ENCODE data around the gene UBL7.
"Not testable (repeated sequence)": the region's sequence is repeated elsewhere in the genome, so short reads cannot be mapped to it uniquely, and the experiment has no call there.

UBL7 gene

DNA sequence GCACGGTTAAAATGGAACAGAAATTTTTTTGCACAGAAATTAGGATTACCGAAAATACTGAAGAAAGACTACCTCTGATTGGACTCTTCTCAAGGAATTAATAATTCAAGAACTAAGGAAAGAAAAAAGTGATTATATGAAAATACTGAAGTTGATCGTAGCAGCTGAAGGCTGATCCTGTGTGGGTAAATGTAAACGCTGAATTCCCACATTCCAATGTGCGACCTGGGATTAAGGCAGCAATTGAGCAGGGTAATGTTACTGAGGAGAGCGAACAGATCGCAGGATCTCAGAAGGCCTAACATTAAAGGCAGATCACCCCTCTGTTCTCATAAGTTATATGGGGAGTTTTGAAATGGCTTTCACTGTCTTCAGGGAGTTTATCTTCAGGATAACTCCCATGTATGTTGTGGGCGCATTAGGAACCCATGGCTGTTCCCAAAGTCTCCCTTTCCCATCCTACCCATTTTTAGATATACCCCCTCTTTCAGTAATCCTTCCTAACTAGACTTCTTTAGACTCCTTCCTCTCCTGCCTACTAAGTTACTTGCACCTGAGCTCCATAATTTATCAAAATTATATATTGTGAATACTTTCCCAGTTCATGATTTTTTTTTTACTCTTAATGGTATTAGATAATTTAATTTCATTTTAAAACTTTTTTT lies 1.0 kb upstream of the UBL7 start:
- DNase-seq, result no peak

DNA sequence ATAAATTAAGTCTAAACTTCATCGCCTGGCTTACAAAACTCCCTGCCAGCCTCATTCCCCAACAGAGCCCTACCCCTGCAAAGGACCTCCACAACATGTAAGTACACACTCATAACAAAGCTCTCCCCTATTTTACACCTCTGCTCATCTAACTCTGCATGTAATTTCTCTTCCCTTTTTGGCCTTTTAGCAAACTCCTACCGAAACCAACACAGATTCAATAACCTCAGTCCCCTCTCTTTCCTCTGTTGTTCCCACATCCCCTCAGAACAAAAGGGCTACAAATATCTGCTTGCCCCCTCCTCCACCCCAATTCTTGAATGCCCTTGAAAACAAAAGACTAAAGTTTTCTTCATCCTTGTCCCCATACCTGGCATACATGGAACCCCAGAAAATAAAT lies 662 bp downstream of the UBL7 start:
- no peak for DNase-seq

DNA sequence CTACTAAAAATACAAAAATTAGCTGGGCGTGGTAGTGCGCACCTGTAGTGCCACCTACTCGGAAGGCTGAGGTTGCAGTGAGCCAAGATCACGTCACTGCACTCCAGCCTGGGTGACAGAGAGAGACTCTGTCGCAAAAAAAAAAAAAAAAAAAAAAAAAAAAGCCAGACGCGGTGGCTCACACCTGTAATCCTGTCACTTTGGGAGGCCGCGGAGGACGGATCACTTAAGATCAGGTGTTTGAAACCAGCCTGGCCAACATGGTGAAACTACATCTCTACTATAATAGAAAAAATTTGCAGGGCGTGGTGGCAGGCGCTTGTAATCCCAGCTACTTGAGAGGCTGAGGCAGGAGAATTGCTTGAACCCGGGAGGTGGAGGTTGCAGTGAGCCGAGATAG lies 1.2 kb downstream of the UBL7 start:
- not testable (repeated sequence) for DNase-seq

DNA sequence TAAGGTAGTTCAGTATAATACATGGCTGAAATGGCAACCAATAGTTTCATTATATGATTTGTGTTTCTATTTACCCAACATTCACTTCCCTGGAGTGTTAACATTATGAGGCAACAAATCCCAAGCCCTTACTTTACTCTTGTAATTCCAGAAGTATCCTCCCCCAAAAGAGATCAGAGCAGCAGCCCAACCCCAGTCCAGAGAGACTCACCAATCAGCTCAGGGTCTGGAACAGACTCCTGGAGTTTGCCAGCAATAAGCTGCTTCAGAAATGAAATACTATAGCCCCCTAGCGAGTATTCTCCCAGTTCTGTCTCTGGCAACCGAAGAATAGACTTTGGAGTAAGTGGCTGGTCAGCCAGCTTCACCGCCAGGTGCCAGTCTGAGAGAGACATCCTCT lies 2.5 kb downstream of the UBL7 start:
- DNase-seq, result no peak

DNA sequence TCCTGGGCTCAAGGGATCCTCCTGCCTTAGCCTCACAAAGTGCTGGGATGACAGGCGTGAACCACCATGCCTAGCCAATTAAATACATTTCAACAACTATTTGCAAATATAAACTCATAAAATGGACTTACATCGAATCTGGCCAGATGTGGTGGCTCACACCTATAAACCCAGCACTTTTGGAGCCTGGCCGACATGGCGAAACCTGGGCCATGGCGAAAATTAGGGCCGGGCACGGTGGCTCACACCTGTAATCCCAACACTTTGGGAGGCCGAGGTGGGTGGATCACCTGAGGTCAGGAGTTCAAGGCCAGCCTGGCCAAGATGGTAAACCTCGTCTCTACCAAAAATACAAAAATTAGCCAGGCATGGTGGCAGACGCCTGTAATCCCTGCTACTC lies 3.9 kb downstream of the UBL7 start:
- DNase-seq, result not testable (repeated sequence)

DNA sequence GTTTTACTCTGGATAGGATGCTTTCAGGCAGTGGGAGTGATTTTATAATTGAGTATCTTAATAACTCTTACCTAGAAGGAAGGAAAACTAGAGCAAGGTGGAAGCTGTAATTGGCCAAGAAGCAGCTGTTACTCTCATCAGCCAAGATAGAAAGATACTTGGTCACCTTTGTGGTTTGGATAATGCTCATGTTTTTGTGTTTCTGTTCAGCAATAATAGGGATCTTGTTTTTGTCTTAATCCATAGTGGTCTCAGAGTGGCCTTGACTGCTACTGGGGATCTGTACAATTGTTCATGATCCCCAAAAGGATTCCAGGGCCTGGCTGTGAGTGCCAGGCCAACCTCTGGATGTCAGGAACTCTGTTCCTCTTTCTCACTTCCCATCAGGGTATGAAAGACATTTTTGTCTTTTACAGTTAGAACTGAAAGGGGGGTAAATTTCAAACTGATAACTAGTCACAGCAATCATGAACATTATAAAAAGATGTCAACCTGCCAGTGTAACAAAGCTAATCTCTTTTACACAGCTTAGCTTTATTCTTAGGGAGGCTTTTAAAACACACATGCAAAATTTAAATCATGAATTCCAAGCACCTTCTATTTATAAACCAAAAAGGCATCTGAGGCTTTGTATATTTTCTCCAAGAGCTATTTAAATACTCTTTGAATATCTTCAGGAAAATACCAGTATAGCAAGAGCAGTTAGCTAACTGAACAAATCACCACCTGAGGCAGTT lies 6.0 kb downstream of the UBL7 start:
- DNase-seq, result no peak

DNA sequence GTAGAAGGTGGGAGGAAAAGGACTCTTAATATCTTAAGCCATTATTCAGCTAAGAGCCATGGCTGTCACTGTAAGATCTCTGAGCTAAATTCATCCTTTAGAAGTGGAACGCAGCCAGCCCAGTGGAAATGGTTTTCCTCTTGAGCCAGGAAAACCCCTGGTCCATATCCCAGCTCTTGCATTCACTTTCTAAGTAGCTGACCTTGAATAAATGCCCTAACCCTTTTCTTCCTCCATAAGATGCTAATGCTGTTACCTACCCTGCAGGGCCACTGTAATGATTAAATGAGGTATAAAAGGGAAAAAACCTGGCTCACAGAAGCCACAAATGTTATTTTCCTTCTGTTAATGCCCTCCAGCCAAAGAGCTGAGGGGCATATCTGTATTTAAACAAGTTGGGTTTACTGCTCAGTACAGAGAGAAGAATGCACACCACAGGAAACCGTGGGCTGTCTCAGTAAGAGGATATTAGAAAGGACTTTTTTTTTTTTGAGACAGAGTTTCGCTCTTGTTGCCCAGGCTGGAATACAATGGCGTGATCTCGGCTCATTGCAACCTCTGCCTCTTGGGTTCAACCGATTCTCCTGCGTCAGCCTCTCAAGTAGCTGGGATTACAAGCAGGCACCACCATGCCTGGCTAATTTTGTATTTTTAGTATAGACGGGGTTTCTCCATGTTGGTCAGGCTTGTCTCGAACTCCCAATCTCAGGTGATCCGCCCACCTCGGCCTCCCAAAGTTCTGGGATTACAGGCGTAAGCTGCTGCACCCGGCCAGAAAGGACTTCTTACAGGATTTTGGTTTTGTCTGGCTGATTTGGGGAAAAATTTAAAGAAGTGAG lies 6.8 kb downstream of the UBL7 start:
- DNase-seq, result no peak

DNA sequence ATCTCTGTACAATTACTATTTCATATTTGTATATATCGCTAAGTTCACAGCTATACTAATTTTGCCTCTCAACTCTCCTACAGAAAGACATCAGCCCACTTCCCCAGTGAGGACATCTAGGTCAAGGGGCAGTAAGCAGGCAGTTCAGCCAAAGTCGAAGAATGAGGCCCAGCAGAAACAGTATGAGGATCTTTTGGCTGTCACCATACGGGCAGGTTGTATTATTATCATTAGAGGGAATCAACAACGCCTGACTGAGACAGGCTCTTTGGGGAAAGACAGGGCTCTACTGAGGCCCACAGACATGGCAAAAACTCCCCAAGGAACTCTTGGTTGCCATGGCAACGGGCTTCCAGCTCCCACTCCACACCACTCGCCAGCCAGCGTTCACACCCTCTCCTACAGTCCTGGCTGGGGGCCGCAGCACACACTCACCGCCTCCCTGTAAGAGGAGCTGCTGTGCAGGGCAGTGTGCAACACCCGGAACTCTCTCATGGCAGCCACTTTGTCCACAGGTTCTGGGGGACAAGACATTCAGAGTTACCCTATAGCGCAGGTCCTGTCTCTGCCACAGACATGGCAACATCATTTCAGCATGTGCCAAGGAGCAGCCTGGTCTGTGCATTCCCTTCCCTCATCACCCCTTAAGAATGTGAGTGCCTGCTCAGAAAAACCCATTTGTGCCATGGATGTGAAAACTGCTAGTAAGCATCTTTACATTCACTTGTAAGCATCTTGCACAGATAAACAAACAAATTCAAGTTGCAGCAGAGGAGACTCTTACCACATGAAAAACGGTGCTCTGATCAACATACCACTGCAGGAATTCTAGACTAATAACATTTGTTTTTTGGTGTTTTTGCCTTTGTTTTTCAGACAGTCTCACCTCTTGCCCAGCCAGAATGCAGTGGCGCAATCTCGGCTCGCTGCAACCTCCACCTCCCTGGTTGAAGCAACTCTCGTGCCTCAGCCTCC lies 8.8 kb downstream of the UBL7 start:
- no peak for DNase-seq

DNA sequence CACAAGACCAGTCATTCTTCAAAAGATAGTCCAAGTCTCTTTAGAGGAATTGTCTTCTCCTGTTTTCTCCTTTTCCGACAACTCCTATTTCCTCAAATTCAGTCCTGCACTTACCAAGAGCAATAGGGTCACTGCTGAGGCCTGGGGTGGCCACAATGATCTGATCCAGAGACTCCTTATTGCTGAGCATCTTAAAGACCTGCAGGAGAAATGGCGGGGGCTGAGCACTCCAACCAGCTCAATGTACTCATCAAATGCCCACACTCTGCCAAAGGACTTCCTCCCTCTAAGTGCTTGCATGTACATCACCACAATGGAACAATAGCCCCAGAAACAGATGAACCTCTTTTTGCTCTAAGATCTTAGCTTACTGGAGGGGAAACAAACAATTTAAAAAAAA lies 9.6 kb downstream of the UBL7 start:
- no peak for DNase-seq

DNA sequence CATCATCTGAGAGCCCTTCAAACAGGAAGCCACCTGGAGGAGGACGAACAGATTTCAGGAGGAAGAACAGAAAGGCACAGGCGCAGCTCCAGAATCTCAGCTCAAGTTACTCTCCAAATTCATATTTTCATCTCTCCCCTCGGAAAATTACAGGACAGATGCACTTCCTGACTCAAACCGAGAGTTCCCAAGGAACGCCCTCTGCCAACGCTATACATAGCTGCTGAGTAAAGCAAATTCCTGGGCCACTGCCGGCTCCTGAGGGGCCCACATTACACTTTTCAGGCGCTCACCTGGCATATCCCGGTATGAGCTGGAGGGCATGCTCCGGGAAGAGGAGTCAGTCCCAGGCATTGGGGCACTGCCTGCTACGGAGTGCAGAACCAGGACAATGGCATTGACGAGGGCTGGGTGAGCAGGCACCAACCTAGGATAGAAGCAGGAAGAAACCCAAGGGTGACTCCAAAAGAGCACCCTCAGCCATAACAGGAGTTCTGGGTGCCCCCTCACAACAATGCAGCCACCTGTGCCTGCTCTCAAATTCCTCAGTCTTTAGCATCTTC lies 11.2 kb downstream of the UBL7 start:
- DNase-seq, result no peak

DNA sequence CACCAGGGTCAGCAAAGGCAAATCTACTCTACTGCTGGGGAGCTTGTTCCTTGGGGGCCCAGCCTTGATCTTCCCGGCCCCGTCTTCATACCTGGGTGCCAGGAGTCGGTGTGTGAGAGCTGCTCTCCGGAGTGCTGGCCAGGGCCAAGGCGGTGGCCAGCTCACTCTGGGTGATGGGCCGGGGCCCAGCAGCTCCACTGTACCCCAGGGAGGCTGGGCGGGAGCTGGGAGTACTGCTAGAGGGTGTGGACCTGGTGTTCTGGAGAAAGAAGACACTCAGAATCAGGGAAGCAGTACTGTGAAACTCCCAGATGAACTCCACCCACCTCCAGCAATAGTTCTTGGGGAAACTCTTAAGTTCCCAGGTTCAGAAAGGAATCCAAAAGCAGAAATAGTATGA lies 11.9 kb downstream of the UBL7 start:
- DNase-seq, result no peak

DNA sequence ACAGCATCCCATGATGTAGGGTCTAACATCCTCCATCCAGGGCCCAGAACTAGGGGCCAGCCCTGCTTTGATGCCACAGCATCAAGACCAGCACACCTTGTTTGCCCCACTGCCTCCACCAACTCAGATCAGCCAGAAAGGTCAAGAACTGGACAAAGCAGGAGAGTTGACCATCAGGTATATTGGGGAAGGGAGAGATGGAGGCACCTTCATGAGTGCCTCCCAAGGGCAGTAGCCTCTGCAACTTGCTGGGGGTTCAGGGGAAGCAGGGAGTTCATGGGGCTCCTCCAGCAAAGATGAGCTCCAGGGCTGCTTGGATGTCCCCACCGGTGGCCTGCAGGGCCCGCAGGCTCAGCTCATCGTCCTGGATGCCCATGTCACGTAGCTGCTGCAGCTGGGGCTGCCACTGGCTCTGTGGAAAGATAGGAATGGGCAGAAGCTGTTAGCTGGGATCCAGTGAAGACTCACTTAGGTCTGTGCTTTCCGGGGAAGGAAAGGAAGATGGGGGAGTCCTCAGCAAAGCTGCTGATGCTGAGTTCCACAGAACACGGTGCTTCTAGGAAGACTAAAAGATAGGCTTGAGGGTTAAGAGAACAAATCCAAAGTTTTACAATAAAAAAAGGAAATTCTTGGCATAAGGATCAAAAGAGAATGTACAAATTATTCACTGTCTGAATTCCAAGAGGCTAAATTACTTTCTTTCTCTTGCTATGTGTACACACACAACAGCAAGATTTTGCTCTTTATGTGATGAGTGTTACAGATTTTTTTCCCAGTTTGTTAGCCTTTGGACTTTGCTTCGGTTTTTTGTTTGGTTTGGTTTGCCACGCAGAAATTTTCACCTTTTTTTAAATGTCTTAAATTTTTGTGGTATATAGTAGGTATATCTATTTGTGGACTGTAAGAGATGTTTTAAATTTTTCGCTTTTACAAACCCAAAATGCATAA lies 14.9 kb downstream of the UBL7 start:
- DNase-seq, result no peak

DNA sequence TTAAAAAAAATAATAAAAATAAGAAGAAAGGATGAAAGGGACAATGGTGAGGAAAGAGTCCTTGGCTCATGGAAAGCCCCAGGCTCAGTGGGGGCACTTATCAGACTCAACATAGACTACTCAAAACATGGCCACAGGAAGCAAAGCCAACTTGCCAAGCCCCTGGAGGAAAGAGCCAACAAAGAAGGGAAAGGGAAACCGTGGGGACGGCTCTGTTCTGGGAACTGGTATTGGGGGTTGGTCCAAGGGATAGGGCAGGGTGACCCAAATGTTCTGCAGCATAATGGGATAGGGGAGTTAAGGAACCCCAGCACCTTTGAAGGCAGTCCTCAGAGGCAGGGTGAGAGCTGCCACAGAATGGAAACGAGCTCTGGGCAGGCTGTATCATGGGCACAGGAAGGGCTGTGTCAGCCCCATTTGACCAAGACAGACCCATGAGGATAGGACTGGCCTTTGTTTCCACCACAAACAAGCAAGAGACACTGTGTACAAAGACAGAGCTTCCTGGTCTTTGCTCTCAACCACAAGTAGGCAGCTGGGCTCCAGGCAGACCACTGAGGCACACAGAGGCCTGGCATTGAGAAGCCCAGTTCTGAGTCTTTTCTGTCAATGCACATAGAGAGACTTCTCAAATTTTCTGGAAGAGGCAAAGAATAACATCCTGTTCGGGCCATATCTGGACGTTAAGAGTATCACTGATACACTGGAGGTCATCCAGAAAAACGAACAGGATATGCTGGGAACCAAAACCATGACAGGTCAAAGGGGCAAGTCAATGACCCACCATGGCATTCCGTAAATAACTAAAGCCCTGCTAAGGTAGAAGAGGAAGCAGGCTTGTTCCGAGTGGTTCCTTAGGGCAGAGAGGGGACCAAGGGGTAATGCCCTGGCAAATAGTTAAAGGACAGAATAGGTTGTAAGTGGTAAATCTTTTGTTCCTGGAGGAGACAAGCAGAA lies 16.6 kb downstream of the UBL7 start:
- no peak for DNase-seq

DNA sequence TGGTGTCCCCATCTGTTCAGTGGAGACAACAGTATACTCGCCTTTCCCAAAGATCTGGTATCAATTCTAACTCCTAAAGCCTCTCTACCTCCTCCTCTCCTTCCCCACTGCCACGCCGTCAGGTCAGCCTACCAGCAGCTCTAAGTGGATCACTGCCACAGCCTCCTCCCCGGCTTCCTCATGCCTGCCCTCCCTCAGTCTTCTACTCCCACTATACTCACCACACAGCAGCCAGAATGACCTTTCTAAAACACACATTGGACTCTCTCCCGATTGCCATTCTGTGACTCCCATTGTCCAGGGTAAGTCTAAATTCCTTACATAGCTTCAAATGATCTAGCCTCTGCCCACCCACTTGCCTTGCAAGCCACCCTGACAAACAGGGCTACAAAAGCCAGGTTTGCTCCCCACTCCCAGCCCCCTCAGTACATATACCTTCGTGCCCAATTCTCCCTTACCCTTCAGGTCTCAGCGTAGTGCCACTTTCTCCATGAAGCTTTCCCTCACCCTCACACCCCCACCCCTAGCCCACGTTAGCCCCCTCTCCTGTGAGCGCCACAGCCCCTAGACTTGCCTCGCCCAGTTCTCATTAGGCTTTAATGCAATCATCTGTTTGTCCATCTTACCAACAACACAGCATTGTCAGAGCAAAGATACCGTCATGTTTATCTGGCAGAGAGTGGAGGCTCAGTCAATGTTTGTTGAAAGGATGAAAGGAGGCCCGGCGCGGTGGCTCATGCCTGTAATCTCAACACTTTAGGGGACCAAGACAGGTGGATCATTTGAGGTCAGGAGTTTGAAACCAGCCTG lies 17.7 kb downstream of the UBL7 start:
- DNase-seq, result no peak

DNA sequence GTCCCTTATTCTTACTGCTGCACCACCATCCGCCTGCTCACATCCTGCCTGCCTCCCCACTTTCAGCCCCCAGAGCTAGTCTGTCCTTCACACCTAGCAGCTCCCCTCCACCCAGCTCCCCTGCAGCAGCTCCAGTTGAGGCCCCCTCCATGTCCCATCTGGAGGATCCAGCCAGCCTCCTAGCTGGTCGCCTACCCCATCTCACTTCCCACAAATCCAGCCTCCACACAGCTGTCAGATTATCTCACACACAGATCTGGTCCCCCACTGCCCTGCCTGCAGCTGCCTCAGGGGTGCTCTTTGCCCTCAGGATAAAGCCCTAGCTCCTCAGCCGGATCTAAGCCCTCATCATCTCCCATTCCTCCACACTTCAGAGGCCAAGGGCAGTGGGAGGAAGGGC lies 18.4 kb downstream of the UBL7 start:
- no peak for DNase-seq

DNA sequence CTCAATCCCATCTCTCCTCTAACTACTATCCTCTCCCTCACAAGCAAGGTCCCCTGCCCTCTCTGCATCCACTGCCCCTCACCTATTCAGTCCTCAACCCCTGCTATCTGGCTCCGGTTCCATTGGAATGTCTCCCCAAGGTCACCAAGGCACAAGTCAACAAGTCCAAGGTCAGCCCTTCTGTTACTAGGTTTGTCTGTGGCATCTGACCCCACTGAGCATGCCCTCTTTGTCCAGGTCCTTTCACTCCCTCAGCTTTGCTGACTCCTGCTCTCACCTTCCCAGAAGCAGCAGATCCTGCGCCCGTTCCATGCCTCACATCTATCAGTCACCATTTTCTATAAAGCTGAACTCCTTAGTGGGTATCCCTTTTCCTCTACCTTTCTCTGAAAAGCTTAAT lies 18.9 kb downstream of the UBL7 start:
- DNase-seq, result no peak

DNA sequence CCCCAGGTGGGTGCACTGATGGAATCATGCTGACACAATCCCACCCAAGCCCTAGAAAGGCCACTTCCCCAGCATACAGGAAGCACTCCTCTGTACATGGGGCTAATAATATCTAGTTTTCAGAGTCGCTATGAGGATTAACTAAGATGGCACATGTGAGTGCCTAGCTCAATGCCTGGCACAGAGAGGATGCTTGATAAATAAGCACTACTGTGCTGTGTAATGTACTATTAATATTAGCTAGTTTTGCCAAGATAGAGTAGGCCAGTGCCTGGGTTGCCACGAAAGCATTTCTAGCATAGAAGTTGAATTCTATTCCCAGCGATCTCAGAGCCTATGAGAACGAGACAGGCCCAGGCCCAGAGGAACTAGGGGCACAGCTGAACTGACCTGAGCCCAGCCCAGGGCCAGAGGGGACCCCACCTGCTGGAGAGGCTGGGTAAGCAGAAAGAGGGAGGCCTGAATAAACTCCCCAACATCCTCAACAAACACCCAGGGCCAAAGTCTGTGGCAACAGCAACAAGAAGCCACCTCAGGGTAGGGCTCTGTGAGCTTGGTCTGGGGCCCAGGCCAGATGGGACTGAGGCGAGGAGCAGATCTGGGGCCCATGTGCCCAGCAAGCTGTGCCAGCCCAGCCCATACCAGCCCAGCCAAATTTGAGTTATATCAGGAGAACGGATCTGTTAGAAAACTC lies 19.6 kb downstream of the UBL7 start:
- DNase-seq, result no peak

DNA sequence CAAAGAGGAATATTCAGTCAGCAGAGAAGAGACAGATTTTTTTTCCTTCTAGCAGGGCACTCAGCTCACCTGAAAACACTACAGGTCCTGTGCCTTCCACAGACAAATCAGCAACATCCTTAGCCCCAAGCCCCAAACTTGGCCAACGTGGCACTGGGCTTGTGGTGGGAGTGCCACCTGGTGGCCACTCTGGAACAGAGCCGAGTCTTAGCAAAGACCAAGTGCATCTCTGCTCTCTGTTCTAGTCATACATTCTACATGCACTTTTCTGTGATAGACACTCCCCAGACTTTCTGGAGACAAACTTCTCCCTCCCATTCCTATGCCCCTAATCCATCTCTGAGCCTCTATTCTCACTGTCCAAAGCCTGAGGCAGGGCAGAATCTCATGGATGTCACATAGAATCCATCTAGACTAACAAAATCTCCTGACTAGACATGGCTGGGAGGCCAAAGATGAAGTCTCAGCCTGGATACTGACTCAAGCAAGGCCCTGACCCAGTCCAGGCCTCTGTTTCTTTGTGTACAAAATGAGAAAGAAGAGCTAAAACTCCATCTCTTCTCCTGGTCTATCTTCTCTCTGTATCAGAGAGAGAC lies 22.1 kb downstream of the UBL7 start:
- DNase-seq, result peak; percentile 84
